Measurements from ENCODE around the gene TMEM163. TPM values are rescaled to one million over a fixed set of nuclear protein-coding genes. Genes with fewer than 3 reads are reported as not detected.

Gene TMEM163
- total RNA-seq, 1 experiment from 2014 or later = 2.5 TPM

GRCh38 chr2:134447669-134448068, 271.1 kb downstream of the TMEM163 start:
- no peak for DNase-seq
- no peaks in the 10 kb centered on the region for H3K27me3 Mint-ChIP-seq (ENCODE audit: unreplicated experiment)
- no peak overlapping the region for H3K4me3 Mint-ChIP-seq (ENCODE audit: low read depth, unreplicated experiment)
- peaks cover 12% of the 10 kb centered on the region for H3K36me3 Mint-ChIP-seq (ENCODE audit: insufficient read depth, unreplicated experiment)
- CTCF ChIA-PET = no interaction called here
- no peaks in the 10 kb centered on the region for H3K9me3 Mint-ChIP-seq (ENCODE audit: low read depth, unreplicated experiment)
- H3K27ac Mint-ChIP-seq (ENCODE audit: unreplicated experiment) = no peak overlapping the region
- peaks cover 15% of the 10 kb centered on the region for H3K4me1 Mint-ChIP-seq (ENCODE audit: low read depth, unreplicated experiment)
- TF ChIP-seq, protein P1, sequence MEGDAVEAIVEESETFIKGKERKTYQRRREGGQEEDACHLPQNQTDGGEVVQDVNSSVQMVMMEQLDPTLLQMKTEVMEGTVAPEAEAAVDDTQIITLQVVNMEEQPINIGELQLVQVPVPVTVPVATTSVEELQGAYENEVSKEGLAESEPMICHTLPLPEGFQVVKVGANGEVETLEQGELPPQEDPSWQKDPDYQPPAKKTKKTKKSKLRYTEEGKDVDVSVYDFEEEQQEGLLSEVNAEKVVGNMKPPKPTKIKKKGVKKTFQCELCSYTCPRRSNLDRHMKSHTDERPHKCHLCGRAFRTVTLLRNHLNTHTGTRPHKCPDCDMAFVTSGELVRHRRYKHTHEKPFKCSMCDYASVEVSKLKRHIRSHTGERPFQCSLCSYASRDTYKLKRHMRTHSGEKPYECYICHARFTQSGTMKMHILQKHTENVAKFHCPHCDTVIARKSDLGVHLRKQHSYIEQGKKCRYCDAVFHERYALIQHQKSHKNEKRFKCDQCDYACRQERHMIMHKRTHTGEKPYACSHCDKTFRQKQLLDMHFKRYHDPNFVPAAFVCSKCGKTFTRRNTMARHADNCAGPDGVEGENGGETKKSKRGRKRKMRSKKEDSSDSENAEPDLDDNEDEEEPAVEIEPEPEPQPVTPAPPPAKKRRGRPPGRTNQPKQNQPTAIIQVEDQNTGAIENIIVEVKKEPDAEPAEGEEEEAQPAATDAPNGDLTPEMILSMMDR (IDR thresholded peaks at IDR 0.05; ENCODE audit: unreplicated experiment) = no peak
- no TSS peak for BruUV-seq (replicated peaks)
- intact Hi-C loops (cut with micrococcal nuclease; ENCODE audit: unreplicated experiment) = no loop called here

- peaks cover 15% of the 10 kb centered on the region for H3K4me1 Mint-ChIP-seq (ENCODE audit: low read depth, unreplicated experiment)
- no peak overlapping the region for H3K4me3 Mint-ChIP-seq (ENCODE audit: low read depth, unreplicated experiment)
- BruUV-seq (replicated peaks) = no TSS peak
- no peaks in the 10 kb centered on the region for H3K9me3 Mint-ChIP-seq (ENCODE audit: low read depth, unreplicated experiment)
- CTCF ChIA-PET = interaction anchor here (0.8 kb wide), 1 partner anchor 11 kb away, joined by 3 read pairs; no protein-coding TSS in a partner anchor
- intact Hi-C loops (cut with micrococcal nuclease; ENCODE audit: unreplicated experiment) = no loop called here
- no peak for DNase-seq
- TF ChIP-seq, protein P1 (IDR thresholded peaks at IDR 0.05; ENCODE audit: unreplicated experiment) = no peak
- no peaks in the 10 kb centered on the region for H3K27me3 Mint-ChIP-seq (ENCODE audit: unreplicated experiment)
- peaks cover 16% of the 10 kb centered on the region for H3K36me3 Mint-ChIP-seq (ENCODE audit: insufficient read depth, unreplicated experiment)
- H3K27ac Mint-ChIP-seq (ENCODE audit: unreplicated experiment) = no peak overlapping the region
Measured at GRCh38 chr2:134446383-134447017, 272.3 kb downstream of the TMEM163 start.

- no peaks in the 10 kb centered on the region for H3K9me3 Mint-ChIP-seq (ENCODE audit: low read depth, unreplicated experiment)
- H3K4me3 Mint-ChIP-seq (ENCODE audit: low read depth, unreplicated experiment) = no peak overlapping the region
- no peak overlapping the region for H3K27ac Mint-ChIP-seq (ENCODE audit: unreplicated experiment)
- DNase-seq = no peak
- CTCF ChIA-PET = interaction anchor here (0.8 kb wide), 1 partner anchor 10 kb away, joined by 3 read pairs; no protein-coding TSS in a partner anchor
- H3K4me1 Mint-ChIP-seq (ENCODE audit: low read depth, unreplicated experiment) = peaks cover 12% of the 10 kb centered on the region
- BruUV-seq (replicated peaks) = no TSS peak
- intact Hi-C loops (cut with micrococcal nuclease; ENCODE audit: unreplicated experiment) = no loop called here
- TF ChIP-seq, protein P1 (IDR thresholded peaks at IDR 0.05; ENCODE audit: unreplicated experiment) = no peak
- H3K27me3 Mint-ChIP-seq (ENCODE audit: unreplicated experiment) = no peaks in the 10 kb centered on the region
- H3K36me3 Mint-ChIP-seq (ENCODE audit: insufficient read depth, unreplicated experiment) = peaks cover 16% of the 10 kb centered on the region
Measured at GRCh38 chr2:134445985-134446382, 272.8 kb downstream of the TMEM163 start.

GRCh38 chr2:134445116-134445515, 273.7 kb downstream of the TMEM163 start:
- no peak overlapping the region for H3K27ac Mint-ChIP-seq (ENCODE audit: unreplicated experiment)
- peaks cover 3% of the 10 kb centered on the region for H3K4me1 Mint-ChIP-seq (ENCODE audit: low read depth, unreplicated experiment)
- TF ChIP-seq, protein P1 (IDR thresholded peaks at IDR 0.05; ENCODE audit: unreplicated experiment) = no peak
- CTCF ChIA-PET = interaction anchor here (0.6 kb wide), 1 partner anchor 161 kb away, joined by 6 read pairs; no protein-coding TSS in a partner anchor
- H3K36me3 Mint-ChIP-seq (ENCODE audit: insufficient read depth, unreplicated experiment) = peaks cover 16% of the 10 kb centered on the region
- BruUV-seq (replicated peaks) = no TSS peak
- no peak for DNase-seq
- intact Hi-C loops (cut with micrococcal nuclease; ENCODE audit: unreplicated experiment) = no loop called here
- no peak overlapping the region for H3K4me3 Mint-ChIP-seq (ENCODE audit: low read depth, unreplicated experiment)
- no peaks in the 10 kb centered on the region for H3K27me3 Mint-ChIP-seq (ENCODE audit: unreplicated experiment)
- H3K9me3 Mint-ChIP-seq (ENCODE audit: low read depth, unreplicated experiment) = no peaks in the 10 kb centered on the region

Measured in Calu3 (cell line).